Tibial artery (tissue), 4 donors: ENCODE measurements around the gene SLC2A5.
"Not testable (repeated sequence)": the region's sequence is repeated elsewhere in the genome, so short reads cannot be mapped to it uniquely, and the experiment has no call there.

ENCODE experiments used
- DNase-seq, 2 donors: peaks; one replicate each; pipeline ENCODE4 v3.0.0-alpha.2; 2019
- H3K27ac ChIP-seq, 2 donors: fragments of 200-600 bp; sonication (generic) in 1 of 2; 1 replicate in 1 of 2; 2 replicates in 1 of 2; pipeline ENCODE4 v1.5.1; 2018 to 2019; ENCODE audit warnings: mild to moderate bottlenecking in 1 of 2
- H3K27me3 ChIP-seq, 2 donors: fragments of 200-600 bp; sonication (generic) in 1 of 2; one replicate each; pipeline versions ENCODE4 v1.5.1 to v1.6.0; 2016 to 2019
- H3K36me3 ChIP-seq, 3 donors: fragments of 200-600 bp; sonication (generic) in 2 of 3; one replicate each; pipeline ENCODE4 v1.5.1; 2016 to 2019; ENCODE audit warnings: mild to moderate bottlenecking in 2 of 3
- H3K4me1 ChIP-seq, 4 donors: fragments of 200-600 bp; sonication (generic) in 2 of 4; 1 replicate in 3 of 4; 2 replicates in 1 of 4; pipeline ENCODE4 v1.5.1; 2016 to 2019
- H3K4me3 ChIP-seq, 2 donors: fragments of 200-600 bp; sonication (generic) in 1 of 2; 1 replicate in 1 of 2; 2 replicates in 1 of 2; pipeline ENCODE4 v1.5.1; 2018 to 2019; ENCODE audit warnings: mild to moderate bottlenecking in 2 of 2
- H3K9me3 ChIP-seq, 3 donors: fragments of 200-600 bp; sonication (generic) in 1 of 3; one replicate each; pipeline ENCODE4 v1.5.1; 2016 to 2019
- CTCF ChIP-seq, 2 experiments: fragments of 200-600 bp in 1 of 2; fragments of 450-650 bp in 1 of 2; IDR thresholded peaks; one replicate each; pipeline ENCODE4 v1.5.1; 2017 to 2019; ENCODE audit warnings: antibody characterized with exemption in 2 of 2, mild to moderate bottlenecking in 1 of 2, moderate library complexity in 1 of 2
- intact Hi-C: fragments of 100-400 bp; cut with DNase I; formaldehyde crosslinking; loops from one replicate; pipeline ENCODE4 v1.15.0; 2023; ENCODE audit warnings: low total_unique reads

Gene SLC2A5

GRCh38 chr1:9005395-9005708 lies 64.1 kb downstream of the SLC2A5 start:
- Histone ChIP-seq H3K27ac (no peak overlapping the region), H3K4me1 (peaks cover 0 to 15% (median 0%) of the 10 kb centered on the region in 4 donors), H3K4me3 (no peak overlapping the region), H3K36me3 (no peaks in the 10 kb centered on the region), H3K9me3 (no peaks in the 10 kb centered on the region), H3K27me3 (no peaks in the 10 kb centered on the region)
- intact Hi-C loops: no loop called here
- no peak for DNase-seq
- no peak for TF ChIP-seq CTCF (IDR thresholded peaks at IDR 0.05)

GRCh38 chr1:9004700-9005394 lies 64.6 kb downstream of the SLC2A5 start:
- peak; percentile 70 to 83 for DNase-seq
- peaks cover 0 to 15% (median 0%) of the 10 kb centered on the region in 4 donors for H3K4me1 ChIP-seq
- intact Hi-C loops: loop anchor here (5.0 kb wide), 1 partner anchor 88 kb away; no protein-coding TSS in a partner anchor
- H3K36me3 ChIP-seq: no peaks in the 10 kb centered on the region
- no peaks in the 10 kb centered on the region for H3K9me3 ChIP-seq
- TF ChIP-seq CTCF (IDR thresholded peaks at IDR 0.05): peak; percentile 85 to 97
- H3K4me3 ChIP-seq: no peak overlapping the region
- no peak overlapping the region for H3K27ac ChIP-seq
- no peaks in the 10 kb centered on the region for H3K27me3 ChIP-seq

GRCh38 chr1:9004031-9004699 lies 65.3 kb downstream of the SLC2A5 start:
- Histone ChIP-seq H3K4me1 (peaks cover 0 to 15% (median 0%) of the 10 kb centered on the region in 4 donors), H3K4me3 (no peak overlapping the region), H3K9me3 (no peaks in the 10 kb centered on the region), H3K27me3 (no peaks in the 10 kb centered on the region), H3K27ac (no peak overlapping the region), H3K36me3 (no peaks in the 10 kb centered on the region)
- no peak for TF ChIP-seq CTCF (IDR thresholded peaks at IDR 0.05)
- intact Hi-C loops: loop anchor here (5.0 kb wide), 1 partner anchor 87 kb away; no protein-coding TSS in a partner anchor
- DNase-seq: no peak

- DNase-seq, H3K4me1 ChIP-seq, H3K9me3 ChIP-seq, H3K4me3 ChIP-seq, H3K27ac ChIP-seq, H3K27me3 ChIP-seq, H3K36me3 ChIP-seq: not testable (repeated sequence)
- intact Hi-C loops: loop anchor here (5.0 kb wide), 1 partner anchor 85 kb away; no protein-coding TSS in a partner anchor
Measured at GRCh38 chr1:9002215-9002560, 67.2 kb downstream of the SLC2A5 start.

- not testable (repeated sequence) for H3K4me3 ChIP-seq, H3K9me3 ChIP-seq, DNase-seq, H3K27ac ChIP-seq, H3K36me3 ChIP-seq, H3K4me1 ChIP-seq, H3K27me3 ChIP-seq
- intact Hi-C loops: loop anchor here (5.0 kb wide), 1 partner anchor 84 kb away; no protein-coding TSS in a partner anchor
Measured at GRCh38 chr1:9001534-9002214, 67.8 kb downstream of the SLC2A5 start.

- H3K27ac ChIP-seq, H3K9me3 ChIP-seq, H3K4me1 ChIP-seq, DNase-seq, H3K4me3 ChIP-seq, intact Hi-C loops, H3K27me3 ChIP-seq, H3K36me3 ChIP-seq: not testable (repeated sequence)
Measured at GRCh38 chr1:8993962-8994675, 75.3 kb downstream of the SLC2A5 start.
